ENCODE measurements around the gene RAB3C. TPM values are rescaled to one million over a fixed set of nuclear protein-coding genes. Genes with fewer than 3 reads are reported as not detected.

The RAB3C gene
- total RNA-seq, 1 donor from 2014 or later: 3.8 TPM

DNA sequence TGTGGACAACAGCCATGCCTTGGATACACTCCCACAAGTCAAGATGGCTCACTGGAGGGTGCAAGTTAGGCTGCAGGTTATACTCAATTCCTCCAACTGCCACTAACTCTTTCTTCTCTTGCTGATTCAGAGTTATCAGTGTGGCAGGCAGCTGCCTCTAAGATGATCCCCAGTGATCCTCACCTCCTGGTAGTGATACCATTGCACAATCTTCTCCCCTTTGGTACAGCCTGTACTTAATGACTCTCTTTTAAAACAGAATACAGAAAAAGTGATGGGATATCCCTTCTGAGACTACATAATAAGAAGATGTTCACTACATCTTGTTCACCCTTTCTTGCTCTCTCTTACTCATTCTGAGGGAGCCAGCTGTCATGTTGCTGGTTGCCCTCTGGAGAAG, 323.1 kb downstream of the RAB3C start:
- Histone ChIP-seq H3F3A (ENCODE audit: low read depth) (no peaks in the 10 kb centered on the region), H3K79me2 (ENCODE audit: low read depth) (no peaks in the 10 kb centered on the region), H2AFZ (replicated peaks) (no peak overlapping the region), H3K4me2 (no peak overlapping the region), H3K27ac (no peak overlapping the region), H3K9me3 (ENCODE audit: low read depth) (no peaks in the 10 kb centered on the region), H3K36me3 (no peaks in the 10 kb centered on the region), H3K4me1 (no peaks in the 10 kb centered on the region), H3K9ac (no peak overlapping the region), H3K4me3 (no peak overlapping the region), H3K27me3 (no peaks in the 10 kb centered on the region), H4K20me1 (ENCODE audit: low read depth) (no peaks in the 10 kb centered on the region)
- no peaks in the 10 kb centered on the region for H3K36me3 Mint-ChIP-seq
- H3K9me3 Mint-ChIP-seq: peaks cover 3% of the 10 kb centered on the region
- TF ChIP-seq EZH2phosphoT487 (IDR thresholded peaks at IDR 0.05) (no peak), EZH2 (IDR thresholded peaks at IDR 0.05) (no peak)
- TF ChIP-seq, protein P1, sequence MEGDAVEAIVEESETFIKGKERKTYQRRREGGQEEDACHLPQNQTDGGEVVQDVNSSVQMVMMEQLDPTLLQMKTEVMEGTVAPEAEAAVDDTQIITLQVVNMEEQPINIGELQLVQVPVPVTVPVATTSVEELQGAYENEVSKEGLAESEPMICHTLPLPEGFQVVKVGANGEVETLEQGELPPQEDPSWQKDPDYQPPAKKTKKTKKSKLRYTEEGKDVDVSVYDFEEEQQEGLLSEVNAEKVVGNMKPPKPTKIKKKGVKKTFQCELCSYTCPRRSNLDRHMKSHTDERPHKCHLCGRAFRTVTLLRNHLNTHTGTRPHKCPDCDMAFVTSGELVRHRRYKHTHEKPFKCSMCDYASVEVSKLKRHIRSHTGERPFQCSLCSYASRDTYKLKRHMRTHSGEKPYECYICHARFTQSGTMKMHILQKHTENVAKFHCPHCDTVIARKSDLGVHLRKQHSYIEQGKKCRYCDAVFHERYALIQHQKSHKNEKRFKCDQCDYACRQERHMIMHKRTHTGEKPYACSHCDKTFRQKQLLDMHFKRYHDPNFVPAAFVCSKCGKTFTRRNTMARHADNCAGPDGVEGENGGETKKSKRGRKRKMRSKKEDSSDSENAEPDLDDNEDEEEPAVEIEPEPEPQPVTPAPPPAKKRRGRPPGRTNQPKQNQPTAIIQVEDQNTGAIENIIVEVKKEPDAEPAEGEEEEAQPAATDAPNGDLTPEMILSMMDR (IDR thresholded peaks at IDR 0.05): no peak
- H3K27ac Mint-ChIP-seq: no peak overlapping the region
- no peak for DNase-seq (ENCODE audit: low spot score)
- H3K4me1 Mint-ChIP-seq: no peaks in the 10 kb centered on the region
- no peaks in the 10 kb centered on the region for H3K27me3 Mint-ChIP-seq (ENCODE audit: insufficient read depth, low read depth)
- no peak overlapping the region for H3K4me3 Mint-ChIP-seq

Other genes with a start within 250 kb of the RAB3C start
- gene PLK2, start 123.0 kb upstream of the RAB3C start, total RNA-seq (ENCODE audit: low replicate concordance): 10.1 and 22.5 TPM in 2 replicates
- gene GAPT, start 91.6 kb upstream of the RAB3C start, total RNA-seq (ENCODE audit: low replicate concordance): not detected in 2 replicates

All from neural progenitor cell (in vitro differentiated cells).